GM18951 (cell line): Measurements from ENCODE around the gene ANKRD44.

ENCODE experiments used
- POLR2A ChIP-seq: IDR thresholded peaks from 4 replicates; pipeline ENCODE4 v1.6.1; 2011; ENCODE audit warnings: mild to moderate bottlenecking; ENCODE audit not compliant: insufficient read length, insufficient read depth; ENCODE audit errors: extremely low read depth
- in situ Hi-C: fragments of 300-500 bp; cut with MboI; formaldehyde crosslinking; loops from one replicate; pipeline ENCODE4 v1.12.0; 2022; ENCODE audit warnings: low sequenced_read_pairs, mixed read lengths, inconsistent platforms; ENCODE audit not compliant: unreplicated experiment

The ANKRD44 gene

DNA sequence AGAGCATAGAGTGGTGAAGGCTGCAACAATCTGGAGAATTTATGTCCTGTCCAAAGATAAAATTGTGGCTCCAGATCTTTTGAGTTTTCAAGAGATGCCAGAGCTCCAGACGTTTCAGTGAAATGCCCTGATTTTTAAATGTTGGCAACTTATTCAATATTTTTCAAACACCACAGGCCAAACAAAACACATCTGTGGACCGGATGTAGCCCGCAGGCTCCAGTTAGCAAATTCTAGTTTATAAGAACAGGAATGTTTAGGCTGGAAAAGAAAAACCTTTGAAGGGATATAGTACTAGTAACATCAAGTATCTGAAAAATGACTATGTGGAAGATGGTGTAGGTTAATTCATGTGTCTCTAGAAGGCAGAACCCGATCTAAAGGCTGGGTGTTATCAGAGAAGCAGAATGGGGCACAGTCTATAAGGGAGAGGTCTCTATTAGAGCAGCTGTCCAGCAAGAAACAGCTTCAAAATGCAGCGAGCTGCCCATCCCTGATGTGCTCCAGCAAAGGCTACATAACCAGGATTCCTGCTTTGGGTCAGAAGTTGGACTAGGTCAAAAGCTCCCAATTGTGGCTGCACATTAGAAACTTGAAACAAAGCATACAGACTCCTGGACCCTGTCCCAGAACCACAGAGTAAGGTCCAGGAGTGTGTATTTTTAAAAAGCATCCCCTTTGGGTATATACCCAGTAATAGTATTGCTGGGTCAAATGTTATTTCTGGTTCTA, 105.9 kb downstream of the ANKRD44 start:
- in situ Hi-C loops: no loop called here
- TF ChIP-seq POLR2A: no peak

DNA sequence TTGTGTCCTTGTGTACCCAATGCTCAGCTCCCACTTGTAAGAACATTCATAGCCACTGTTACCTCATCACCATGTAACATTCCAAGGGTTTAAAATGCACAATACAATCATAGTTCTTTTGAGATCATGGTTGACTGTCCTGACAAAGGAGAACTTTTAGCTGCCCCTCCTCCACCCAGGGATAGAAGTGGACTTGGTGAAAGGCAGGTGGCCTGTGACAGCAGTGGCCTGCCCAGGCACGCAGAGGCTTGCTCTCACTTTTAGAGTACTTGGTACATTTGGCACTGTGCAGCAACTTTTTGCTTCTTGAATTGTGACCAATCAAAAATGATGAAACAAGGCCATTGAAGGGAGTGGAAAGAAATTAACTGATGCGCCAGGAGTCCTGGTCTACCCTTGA, 108.7 kb downstream of the ANKRD44 start:
- no peak for TF ChIP-seq POLR2A
- in situ Hi-C loops: no loop called here

DNA sequence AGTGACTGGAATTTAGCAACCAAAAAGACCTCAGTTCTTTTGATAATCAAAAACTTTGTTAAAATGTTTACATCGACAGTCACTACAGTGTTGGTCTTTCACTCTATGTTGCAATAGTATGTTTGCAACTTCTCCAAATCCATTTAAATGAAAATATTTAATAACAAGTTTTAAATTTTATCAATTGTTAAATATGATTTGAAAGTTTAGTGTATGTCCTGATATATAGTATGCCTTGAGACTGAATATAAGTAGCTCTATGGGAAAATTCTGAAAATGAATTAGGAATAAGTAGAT, 109.9 kb downstream of the ANKRD44 start:
- TF ChIP-seq POLR2A: no peak
- in situ Hi-C loops: no loop called here

DNA sequence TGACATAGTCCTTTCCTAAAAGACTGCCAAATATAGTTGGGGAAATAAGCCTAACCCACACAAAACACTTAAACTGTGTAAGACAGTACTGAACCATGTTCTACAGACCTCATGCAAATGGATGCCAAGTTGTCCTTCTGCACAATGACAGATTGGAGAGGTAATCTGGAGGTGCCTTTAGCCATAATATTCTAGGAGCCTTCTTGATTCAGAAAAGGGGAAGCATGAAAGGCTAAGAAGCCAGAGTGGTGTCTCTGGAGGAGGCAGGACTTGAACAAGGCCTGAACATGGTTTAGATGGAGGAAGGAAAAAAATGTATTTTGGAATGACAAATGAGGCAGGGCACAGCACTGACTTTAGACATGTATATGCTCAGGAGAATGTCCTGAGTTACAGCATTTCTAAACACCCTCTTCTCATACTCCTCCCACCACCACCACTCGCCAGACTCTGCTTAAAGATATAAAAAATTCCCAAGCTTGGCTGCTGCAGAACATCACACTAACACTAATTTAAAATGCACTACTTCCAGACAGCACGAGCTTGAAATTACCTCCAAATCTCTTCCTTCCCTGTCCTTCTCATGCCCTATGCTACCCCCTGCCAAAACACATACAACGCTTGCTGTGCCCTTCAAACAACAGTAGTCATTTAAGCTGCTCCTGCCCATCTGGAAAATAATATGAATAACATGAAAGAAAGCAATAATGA, 110.4 kb downstream of the ANKRD44 start:
- TF ChIP-seq POLR2A: no peak
- in situ Hi-C loops: no loop called here

DNA sequence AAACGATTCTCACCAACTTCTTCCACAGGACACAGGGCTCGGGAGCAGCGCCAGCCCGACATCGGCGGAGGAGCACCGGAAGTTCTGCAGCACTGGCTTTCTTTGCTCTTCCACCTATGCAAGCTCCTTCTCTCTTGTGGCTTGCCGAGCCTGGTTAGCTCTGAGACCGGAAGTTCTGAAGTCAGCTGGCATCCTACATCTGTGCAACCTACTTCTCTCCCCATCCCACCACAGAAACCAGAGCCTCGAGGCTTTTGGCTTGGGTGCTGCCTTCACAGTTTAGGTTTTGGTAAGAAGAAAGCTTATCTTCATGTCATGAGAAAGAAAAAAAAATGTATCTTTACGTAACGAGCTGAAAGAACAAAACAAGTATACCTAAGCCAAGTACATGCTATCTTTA, 111.7 kb downstream of the ANKRD44 start:
- TF ChIP-seq POLR2A: peak; percentile 69
- in situ Hi-C loops: loop anchor here (5.0 kb wide), 1 partner anchor 108 kb away; no protein-coding TSS in a partner anchor

DNA sequence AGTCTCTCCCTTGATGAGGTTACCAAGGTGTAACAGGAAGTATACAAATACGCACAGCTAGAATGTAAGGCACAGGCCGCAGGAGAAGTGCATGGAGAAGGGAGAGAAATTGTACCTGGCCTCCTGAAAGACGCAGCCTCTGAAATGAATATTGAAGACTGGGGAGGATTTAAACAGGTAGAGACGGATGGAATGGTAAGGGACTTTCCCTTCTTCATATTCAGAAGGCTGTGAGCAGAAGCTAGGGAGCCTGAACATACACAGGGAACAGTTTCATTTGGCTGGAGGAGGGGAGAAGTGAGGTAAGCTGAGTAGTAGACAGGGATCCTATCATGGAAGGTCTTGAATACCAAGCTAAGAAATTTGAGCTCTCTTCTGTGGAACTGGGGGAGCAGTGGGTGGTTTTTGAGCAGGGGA, 112.7 kb downstream of the ANKRD44 start:
- TF ChIP-seq POLR2A: no peak
- in situ Hi-C loops: loop anchor here (5.0 kb wide), 1 partner anchor 109 kb away; no protein-coding TSS in a partner anchor

DNA sequence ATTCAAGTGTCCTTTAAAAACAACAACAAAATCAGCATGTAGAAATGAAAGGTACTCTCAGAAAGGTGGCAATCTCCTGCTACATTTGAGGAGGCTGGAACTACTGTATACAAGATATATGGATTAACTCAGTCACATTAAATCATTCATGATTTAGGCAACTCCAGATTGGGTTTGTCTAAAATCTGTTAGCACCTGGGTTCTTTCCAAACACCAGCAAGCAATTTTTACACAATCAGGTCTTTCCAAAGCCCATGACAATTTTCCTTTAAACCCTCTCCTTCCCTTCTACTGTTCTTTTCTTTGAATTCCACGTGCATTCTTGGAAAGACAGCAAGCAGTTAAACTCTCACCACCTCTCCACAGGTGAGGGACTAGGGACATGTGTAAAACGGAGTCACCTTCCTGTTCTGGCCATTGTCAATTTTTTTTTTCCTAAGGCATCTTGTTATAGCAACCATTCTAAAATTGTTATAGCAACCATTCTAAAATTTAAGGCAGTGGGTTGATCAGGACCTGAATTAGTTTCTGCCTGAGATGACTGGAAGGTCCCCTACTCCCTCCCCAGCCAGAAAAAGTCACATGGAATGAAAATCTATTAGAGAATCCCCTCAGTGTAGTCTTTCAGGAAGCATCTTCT, 113.9 kb downstream of the ANKRD44 start:
- TF ChIP-seq POLR2A: no peak
- in situ Hi-C loops: loop anchor here (5.0 kb wide), 1 partner anchor 111 kb away; no protein-coding TSS in a partner anchor

DNA sequence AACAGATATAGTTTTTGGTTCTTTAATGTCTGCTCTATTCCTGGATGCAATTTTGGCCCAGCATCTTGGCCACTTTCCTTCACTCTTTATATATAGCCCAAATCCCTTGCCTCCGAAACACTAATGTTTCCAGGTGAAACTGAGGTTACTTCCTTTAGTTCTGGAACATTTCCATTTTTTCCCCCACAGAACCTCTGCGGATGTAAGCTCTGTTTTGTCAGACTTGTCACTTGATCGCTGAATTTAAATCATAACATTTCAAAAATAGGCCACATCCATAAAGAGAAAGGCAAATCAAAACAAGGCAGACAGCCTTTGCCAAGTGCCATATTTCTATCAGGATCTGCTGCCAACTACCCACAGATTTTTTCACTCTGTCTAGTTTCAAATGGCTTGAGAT, 115.1 kb downstream of the ANKRD44 start:
- no peak for TF ChIP-seq POLR2A
- in situ Hi-C loops: loop anchor here (5.0 kb wide), 1 partner anchor 112 kb away; no protein-coding TSS in a partner anchor

DNA sequence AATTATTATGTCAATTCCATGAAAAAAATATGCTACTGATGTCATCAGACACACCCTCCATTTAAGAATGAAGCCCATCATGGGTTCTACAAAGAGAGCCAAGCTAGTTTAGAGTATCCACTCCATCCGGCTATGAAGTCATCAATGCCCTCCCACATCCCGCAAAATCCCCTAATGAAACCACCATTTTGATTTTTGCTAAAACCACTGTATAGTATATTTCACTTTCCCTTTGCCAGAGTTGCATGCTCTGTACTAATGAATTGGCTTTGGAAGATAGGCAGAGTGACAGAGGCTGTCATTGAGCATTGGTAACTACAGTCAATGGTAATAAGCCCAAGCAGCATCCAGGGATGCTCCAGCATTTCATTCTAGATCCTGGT, 118.6 kb downstream of the ANKRD44 start:
- TF ChIP-seq POLR2A: no peak
- in situ Hi-C loops: no loop called here

DNA sequence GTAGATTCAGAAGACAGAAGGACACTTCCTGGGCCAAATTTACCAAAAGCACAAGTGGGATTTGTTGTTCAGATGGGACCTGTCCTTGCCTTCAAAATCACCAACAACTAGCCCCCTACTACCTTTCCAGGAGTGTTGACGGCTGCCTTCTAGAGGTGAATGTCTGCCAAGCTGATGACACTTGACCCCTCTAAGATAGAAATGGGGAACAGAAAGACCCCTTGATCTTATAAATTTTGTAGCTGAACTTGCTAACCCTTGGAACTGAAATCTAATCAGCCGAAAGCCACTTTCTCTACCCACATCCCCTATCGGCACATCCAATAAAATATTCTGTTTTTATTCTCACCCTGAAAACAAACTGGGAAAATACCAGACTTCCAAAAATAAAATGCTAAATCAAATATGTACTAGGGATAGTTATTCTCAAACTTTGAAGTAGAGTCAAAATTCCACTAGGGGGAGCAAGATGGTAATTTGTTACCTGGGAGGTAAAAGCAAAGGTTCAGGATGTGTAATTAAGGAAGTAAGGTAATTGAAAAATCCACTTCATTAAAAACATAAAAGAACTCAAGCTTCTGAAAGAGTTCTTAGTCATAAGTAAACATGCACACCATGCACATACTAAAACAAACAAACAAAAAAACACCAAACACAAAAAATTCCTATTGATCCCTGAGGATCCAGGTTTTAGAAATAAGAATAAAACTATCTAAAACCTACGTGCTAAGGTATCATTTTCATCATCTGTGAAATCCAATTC, 119.2 kb downstream of the ANKRD44 start:
- in situ Hi-C loops: no loop called here
- no peak for TF ChIP-seq POLR2A

DNA sequence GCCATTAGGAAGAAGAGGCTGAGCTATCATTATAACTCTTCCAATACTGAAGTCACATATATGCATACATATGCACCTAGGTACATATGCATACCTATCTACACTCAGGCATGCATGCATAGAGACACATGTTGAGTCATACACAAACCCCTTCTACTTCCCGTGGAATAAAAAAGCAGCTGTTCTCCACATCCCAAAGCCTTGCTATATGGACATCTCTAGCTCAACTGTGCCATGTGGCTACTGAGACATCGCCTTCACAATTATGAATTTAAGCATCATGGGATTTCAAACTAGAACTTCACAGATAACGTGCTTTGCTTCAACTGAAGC, 120.5 kb downstream of the ANKRD44 start:
- in situ Hi-C loops: no loop called here
- no peak for TF ChIP-seq POLR2A

DNA sequence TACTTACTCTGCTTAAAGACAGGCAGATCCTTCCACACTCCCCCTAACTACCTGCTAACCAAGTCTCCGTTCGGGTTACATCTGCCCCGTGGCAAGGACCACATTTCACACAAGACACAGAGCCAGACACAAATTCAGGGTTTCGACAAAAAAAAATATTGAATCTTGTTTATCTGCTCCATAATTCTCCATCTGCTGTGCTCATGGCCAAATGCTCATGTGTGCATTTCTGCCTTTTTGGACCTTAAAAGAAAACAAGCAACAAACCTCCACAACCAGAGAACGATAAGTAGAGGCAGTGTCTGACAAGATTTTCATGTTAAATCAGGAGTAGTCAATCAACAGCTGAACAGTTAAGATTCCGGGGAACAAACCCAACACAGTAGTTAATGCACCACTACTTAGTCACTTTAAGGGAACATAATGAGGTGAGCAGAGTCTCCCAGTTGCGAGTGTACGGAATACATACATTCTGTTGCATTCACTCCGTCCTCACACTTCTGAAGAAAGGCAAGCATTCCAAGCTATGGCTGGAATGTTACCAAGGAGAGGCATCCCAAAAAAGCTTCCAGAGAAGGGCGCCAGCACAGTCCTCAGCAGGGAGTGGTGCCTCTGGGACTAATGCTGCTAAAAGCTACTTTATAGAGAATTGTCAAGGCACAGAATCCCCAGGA, 121.0 kb downstream of the ANKRD44 start:
- in situ Hi-C loops: no loop called here
- no peak for TF ChIP-seq POLR2A

DNA sequence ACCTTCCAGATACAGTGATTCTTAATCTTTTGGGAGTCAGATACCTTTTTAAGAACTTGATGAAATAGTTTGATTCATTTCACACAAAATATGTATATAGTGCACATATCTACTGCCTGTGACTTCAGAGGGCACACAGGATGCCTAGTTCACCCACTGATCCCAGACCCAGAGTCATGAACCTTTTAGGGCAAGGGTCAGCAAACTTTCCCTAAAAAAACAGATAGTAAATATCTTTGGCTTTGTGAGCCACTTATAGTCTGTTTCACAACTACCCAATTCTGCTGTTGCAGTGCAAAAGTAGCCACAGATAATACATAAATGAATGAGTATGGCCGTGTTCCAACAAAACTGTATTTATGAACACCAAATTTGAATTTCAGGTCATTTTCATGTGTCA, 124.9 kb downstream of the ANKRD44 start:
- TF ChIP-seq POLR2A: no peak
- in situ Hi-C loops: no loop called here
